Measurements from ENCODE around the gene OLFML2A. TPM values are rescaled to one million over a fixed set of nuclear protein-coding genes. Genes with fewer than 3 reads are reported as not detected.

The OLFML2A gene
- total RNA-seq, 4 donors from 2014 or later = 13.7 to 33.1 (median 25.7) TPM

- DNase-seq (ENCODE audit: low spot score in 2 of 2) = no peak
- TF ChIP-seq CTCF (IDR thresholded peaks at IDR 0.05) = no peak
- no peak for TF ChIP-seq POLR2A (IDR thresholded peaks at IDR 0.05)
- H3K4me3 ChIP-seq (ENCODE audit: low read depth, poor library complexity, severe bottlenecking) = no peak overlapping the region
- 63 to 75% methylated on average over 5 of the region's 5 CpGs for WGBS, 2 donors
- intact Hi-C loops (cut with DNase I; ENCODE audit: low total_unique reads) = no loop called here
Measured at GRCh38 chr9:124815601-124816000, 38.7 kb downstream of the OLFML2A start.

GRCh38 chr9:124818431-124819281, 41.7 kb downstream of the OLFML2A start:
- intact Hi-C loops (cut with DNase I; ENCODE audit: low total_unique reads) = no loop called here
- no peak overlapping the region for H3K4me3 ChIP-seq (ENCODE audit: low read depth, poor library complexity, severe bottlenecking)
- peak in 1 of 2 donors; percentile 69 for DNase-seq (ENCODE audit: low spot score in 2 of 2)
- 37 to 43% methylated on average over 14 to 17 of the region's 18 CpGs for WGBS, 2 donors
- no peak for TF ChIP-seq POLR2A (IDR thresholded peaks at IDR 0.05)
- TF ChIP-seq CTCF (IDR thresholded peaks at IDR 0.05) = no peak

- 48 to 55% methylated on average over 12 of the region's 12 CpGs for WGBS, 2 donors
- H3K4me3 ChIP-seq (ENCODE audit: low read depth, poor library complexity, severe bottlenecking) = no peak overlapping the region
- intact Hi-C loops (cut with DNase I; ENCODE audit: low total_unique reads) = no loop called here
- no peak for DNase-seq (ENCODE audit: low spot score in 2 of 2)
- no peak for TF ChIP-seq POLR2A (IDR thresholded peaks at IDR 0.05)
- TF ChIP-seq CTCF (IDR thresholded peaks at IDR 0.05) = no peak
Measured at GRCh38 chr9:124820698-124821623, 44.0 kb downstream of the OLFML2A start.

- 40 to 42% methylated on average over 2 of the region's 2 CpGs for WGBS, 2 donors
- intact Hi-C loops (cut with DNase I; ENCODE audit: low total_unique reads) = no loop called here
- no peak overlapping the region for H3K4me3 ChIP-seq (ENCODE audit: low read depth, poor library complexity, severe bottlenecking)
- no peak for TF ChIP-seq POLR2A (IDR thresholded peaks at IDR 0.05)
- TF ChIP-seq CTCF (IDR thresholded peaks at IDR 0.05) = no peak
- no peak for DNase-seq (ENCODE audit: low spot score in 2 of 2)
Measured at GRCh38 chr9:124828489-124829333, 51.8 kb downstream of the OLFML2A start.

GRCh38 chr9:124829334-124829669, 52.4 kb downstream of the OLFML2A start:
- DNase-seq (ENCODE audit: low spot score in 2 of 2) = no peak
- WGBS, 2 donors = 38 to 41% methylated on average over 5 of the region's 5 CpGs
- no peak overlapping the region for H3K4me3 ChIP-seq (ENCODE audit: low read depth, poor library complexity, severe bottlenecking)

More at GRCh38 chr9:124829334-124829669, 52.4 kb downstream of the OLFML2A start:
- TF ChIP-seq POLR2A (IDR thresholded peaks at IDR 0.05) (no peak), CTCF (IDR thresholded peaks at IDR 0.05) (no peak)
- intact Hi-C loops (cut with DNase I; ENCODE audit: low total_unique reads) = no loop called here

All from lower leg skin (tissue), 4 donors.